HepG2 (cell line): ENCODE data around the gene RHBDD3. TPM values are rescaled to one million over a fixed set of nuclear protein-coding genes. Genes with fewer than 3 reads are reported as not detected.

Source experiments
- ATAC-seq: fragments of 200-7000 bp; cut with Tn5 transposase; 3 replicates; pipeline ENCODE4 v1.9.1; 2020; ENCODE audit warnings: mild to moderate bottlenecking, moderate library complexity
- BruUV-seq: library from RNA; stranded (reverse); fragments of 400-500 nt; replicated peaks from 2 replicates; lab custom pipeline; 2021; lab: Mats Ljungman, UMichigan
- CTCF ChIA-PET: fragments of 300-600 bp; formaldehyde crosslinking; extraction: SDS; loops from one replicate; lab custom pipeline; 2021; ENCODE audit warnings: low total read pairs, inconsistent platforms, low intra/inter-chr PET ratio; lab: Yijun Ruan, JAX
- POLR2A ChIA-PET: fragments of 350-600 bp; sonication (Branson Sonifier 250); formaldehyde crosslinking; loops from one replicate; lab custom pipeline; 2020; ENCODE audit warnings: antibody characterized with exemption, inconsistent platforms; lab: Yijun Ruan, JAX
- DNase-seq: peaks from one replicate; pipeline ENCODE4 v3.0.0-alpha.2; 2015; ENCODE audit warnings: low spot score
- FAIRE-seq: peaks from 3 replicates; lab custom pipeline; 2011; peaks lifted over from hg19 to GRCh38; lab: Jason Lieb, UNC
- H2AFZ ChIP-seq: one replicate; pipeline ENCODE4 v1.6.1; 2011; ENCODE audit warnings: low read length, inconsistent platforms
- H3K27ac ChIP-seq: fragments of 300-600 bp; 3 replicates; pipeline ENCODE4 v1.8.0; 2011; ENCODE audit warnings: mixed run types, mild to moderate bottlenecking, mixed read lengths, low read length, inconsistent platforms; ENCODE audit not compliant: insufficient read depth; ENCODE audit errors: extremely low read length
- H3K27me3 ChIP-seq, 2 experiments: fragments of 200-600 bp in 1 of 2; 2 replicates in 1 of 2; 3 replicates in 1 of 2; pipeline versions ENCODE4 v1.6.0 to v1.8.0; 2011; ENCODE audit warnings: low read length in 2 of 2, mild to moderate bottlenecking in 2 of 2, moderate library complexity in 2 of 2, inconsistent platforms in 1 of 2; ENCODE audit not compliant: insufficient read depth in 2 of 2, control insufficient read depth in 1 of 2
- H3K36me3 ChIP-seq, 2 experiments: fragments of 200-600 bp in 1 of 2; replicated peaks in 1 of 2; 2 replicates in 1 of 2; 3 replicates in 1 of 2; pipeline versions ENCODE4 v1.5.1 to v1.8.0; 2011; ENCODE audit warnings: low read length in 2 of 2, inconsistent platforms in 1 of 2; ENCODE audit not compliant: insufficient read depth in 2 of 2, control insufficient read depth in 1 of 2
- H3K4me1 ChIP-seq: 2 replicates; pipeline ENCODE4 v1.5.1; 2012; ENCODE audit warnings: low read length, inconsistent platforms; ENCODE audit not compliant: insufficient read depth
- H3K4me2 ChIP-seq: 2 replicates; pipeline ENCODE4 v1.6.0; 2011; ENCODE audit warnings: low read depth, low read length, inconsistent platforms
- H3K4me3 ChIP-seq, 3 experiments: fragments of 200-600 bp in 1 of 3; sonication (generic), shearing (Covaris generic) in 1 of 3; replicated peaks in 1 of 3; 2 replicates each; pipeline ENCODE4 v1.5.1; 2011 to 2016; ENCODE audit warnings: low read length in 3 of 3, inconsistent platforms in 2 of 3, low read depth in 2 of 3, mild to moderate bottlenecking in 2 of 3, control low read depth in 1 of 3, mixed read lengths in 1 of 3; ENCODE audit not compliant: insufficient read depth in 1 of 3
- H3K79me2 ChIP-seq: one replicate; pipeline ENCODE4 v1.6.1; 2011; ENCODE audit warnings: low read length, inconsistent platforms; ENCODE audit not compliant: insufficient read depth
- H3K9ac ChIP-seq: 2 replicates; pipeline ENCODE4 v1.6.0; 2011; ENCODE audit warnings: mild to moderate bottlenecking, low read depth, low read length, inconsistent platforms; ENCODE audit not compliant: insufficient read depth
- H3K9me3 ChIP-seq: 2 replicates; pipeline ENCODE4 v1.5.1; 2012; ENCODE audit warnings: mild to moderate bottlenecking, low read length
- H4K20me1 ChIP-seq: 2 replicates; pipeline ENCODE4 v1.6.0; 2011; ENCODE audit warnings: inconsistent platforms, mild to moderate bottlenecking, low read length, moderate library complexity; ENCODE audit not compliant: insufficient read depth
- E2F2 ChIP-seq: sonication (generic); formaldehyde crosslinking; IDR thresholded peaks from 2 replicates; pipeline ENCODE4 v1.4.0; 2020; ENCODE audit warnings: missing genetic modification reagents, borderline replicate concordance
- EED ChIP-seq: sonication (generic); formaldehyde crosslinking; IDR thresholded peaks from 2 replicates; pipeline ENCODE4 v1.5.0; 2020; ENCODE audit warnings: mild to moderate bottlenecking, missing genetic modification reagents
- THAP11 ChIP-seq: IDR thresholded peaks from 2 replicates; pipeline ENCODE4 v1.6.1; 2016; ENCODE audit warnings: missing biosample characterization, missing genetic modification reagents
- WGBS: methylation state at CpG from one replicate; pipeline ENCODE4 v1.1.6; 2017; ENCODE audit warnings: low lambda C conversion rate; 5-methylcytosine and 5-hydroxymethylcytosine counted together
- in situ Hi-C: cut with HindIII; loops from 2 replicates; pipeline ENCODE4 v1.10.0; 2017; ENCODE audit warnings: low pct_unique_long_range_greater_than_20kb; ENCODE audit not compliant: extremely low pct_ligation_motif_present
- intact Hi-C: fragments of 100-400 bp; cut with micrococcal nuclease; formaldehyde crosslinking; loops from one replicate; pipeline ENCODE4 v1.10.0; 2022; ENCODE audit not compliant: unreplicated experiment
- polyA plus RNA-seq, 8 experiments: library from polyadenylated mRNA; depleted of rRNA in 3 of 8; stranded (reverse) in 7 of 8; unstranded in 1 of 8; fragments of >200 nt; fragmentation: Illumina TruSeq in 4 of 8; extraction: Trizol in 4 of 8; gene quantifications; 2 replicates each; pipeline versions ENCODE4 v1.2.1 to v1.2.3, GENCODE V29; 2011 to 2016; ENCODE audit warnings: low read depth in 4 of 8, missing spikeins in 1 of 8, mixed read lengths in 1 of 8; ENCODE audit not compliant: insufficient read depth in 1 of 8
- total RNA-seq, 5 experiments: library from RNA; depleted of rRNA; stranded (reverse); fragments of >200 nt; fragmentation: Illumina TruSeq; extraction: Trizol; gene quantifications; 2 replicates each; pipeline ENCODE4 v1.2.3, GENCODE V29; 2016; ENCODE audit warnings: low read depth in 1 of 5

The RHBDD3 gene
- total and polyA plus RNA-seq, 2 of the 13 experiments (the other 11 are each of a cell fraction or from before 2014, with no cell fraction given): 12.1 to 26.7 TPM

GRCh38 chr22:29230972-29231875 lies 36.6 kb downstream of the RHBDD3 start (continued):
- TF ChIP-seq E2F2 (CRISPR knock-in tag): no peak

GRCh38 chr22:29226351-29226981 lies 41.3 kb downstream of the RHBDD3 start:
- Histone ChIP-seq H4K20me1 (no peaks in the 10 kb centered on the region), H3K27ac (no peak overlapping the region), H2AFZ (no peak overlapping the region), H3K36me3 (no peaks in the 10 kb centered on the region), H3K4me2 (no peak overlapping the region), H3K4me3 (no peak overlapping the region), H3K79me2 (no peaks in the 10 kb centered on the region), H3K27me3 (peaks cover 10 to 35% of the 10 kb centered on the region in 2 experiments), H3K9me3 (no peaks in the 10 kb centered on the region), H3K9ac (no peak overlapping the region), H3K4me1 (peaks cover 18% of the 10 kb centered on the region)
- intact Hi-C loops: no loop called here
- 67% methylated on average over 2 of the region's 11 CpGs for WGBS
- FAIRE-seq (no peak), DNase-seq (no peak), ATAC-seq (no peak)
- no TSS peak for BruUV-seq
- POLR2A ChIA-PET: no interaction called here
- TF ChIP-seq EED (CRISPR knock-in tag): 0 out of 2 replicates have a peak, but pooled peaks have one; percentile 23
- no peak for TF ChIP-seq THAP11 (CRISPR knock-in tag)
- in situ Hi-C loops: no loop called here
- CTCF ChIA-PET: no interaction called here
